ENCODE measurements around the gene SEBOX.

SEBOX gene

GRCh38 chr17:28364665-28365363, at the start of gene SEBOX:
Gene SEBOX (minus strand): TSS chr17:28365199. CDS start chr17:28365151, 48 bp downstream.
- DNase-seq: no peak

- no peak for DNase-seq
Measured at GRCh38 chr17:28413804-28414203, 48.8 kb upstream of the SEBOX start.

GRCh38 chr17:28412099-28412498, 47.1 kb upstream of the SEBOX start:
- DNase-seq: no peak

- no peak for DNase-seq
Measured at GRCh38 chr17:28407974-28408306, 42.9 kb upstream of the SEBOX start.

GRCh38 chr17:28407130-28407973, 42.4 kb upstream of the SEBOX start:
- DNase-seq: no peak

- DNase-seq: no peak
Measured at GRCh38 chr17:28406473-28406814, 41.4 kb upstream of the SEBOX start.

- no peak for DNase-seq
Measured at GRCh38 chr17:28405632-28406472, 40.9 kb upstream of the SEBOX start, which contains the start of gene SLC46A1. Gene SLC46A1 (minus strand): TSS chr17:28406212. CDS start chr17:28406114, 98 bp downstream.

GRCh38 chr17:28404812-28405570, 40.0 kb upstream of the SEBOX start:
- DNase-seq: no peak

- DNase-seq: no peak
Measured at GRCh38 chr17:28404461-28404811, 39.4 kb upstream of the SEBOX start.

GRCh38 chr17:28404007-28404406, 39.0 kb upstream of the SEBOX start:
- DNase-seq: no peak

GRCh38 chr17:28402844-28403243, 37.8 kb upstream of the SEBOX start:
- no peak for DNase-seq

GRCh38 chr17:28402224-28402630, 37.2 kb upstream of the SEBOX start:
- DNase-seq: no peak

GRCh38 chr17:28399808-28400207, 34.8 kb upstream of the SEBOX start:
- DNase-seq: no peak

GRCh38 chr17:28398280-28398981, 33.4 kb upstream of the SEBOX start:
- no peak for DNase-seq

- no peak for DNase-seq
Measured at GRCh38 chr17:28397687-28398279, 32.8 kb upstream of the SEBOX start.

GRCh38 chr17:28397275-28397674, 32.3 kb upstream of the SEBOX start:
- DNase-seq: no peak

GRCh38 chr17:28396635-28397239, 31.7 kb upstream of the SEBOX start:
- DNase-seq: no peak

GRCh38 chr17:28395968-28396367, 31.0 kb upstream of the SEBOX start:
- DNase-seq: no peak

GRCh38 chr17:28395426-28395825, 30.4 kb upstream of the SEBOX start:
- DNase-seq: no peak

- DNase-seq: no peak
Measured at GRCh38 chr17:28394337-28395116, 29.5 kb upstream of the SEBOX start.
